Right ventricle myocardium superior (tissue), 1 donor: ENCODE data around the gene NDFIP1. TPM values are rescaled to one million over a fixed set of nuclear protein-coding genes. Genes with fewer than 3 reads are reported as not detected.
A peak's percentile ranks its signal among the peaks of the same experiment; 100 is the strongest.
"Not testable (repeated sequence)": the region's sequence is repeated elsewhere in the genome, so short reads cannot be mapped to it uniquely, and the experiment has no call there.

ENCODE experiments used
- ATAC-seq: fragments of 200-7000 bp; cut with Tn5 transposase; one replicate; pipeline ENCODE4 v1.9.1; 2020; ENCODE audit warnings: mild to moderate bottlenecking; ENCODE audit not compliant: poor library complexity
- DNase-seq: peaks from one replicate; pipeline ENCODE4 v3.0.0-alpha.2; 2020
- intact Hi-C: fragments of 100-400 bp; cut with DNase I; formaldehyde crosslinking; loops from one replicate; pipeline ENCODE4 v1.11.2; 2022
- total RNA-seq: library from RNA; stranded (reverse); fragmentation: NEBNext Ultra II Directional; extraction: Animal tissue kit (Norgen Biotek cat#: 25700); gene quantifications from one replicate; pipeline ENCODE4 v1.2.1, GENCODE V29; 2021
- donor health status: DM: no; HTN: yes; CAD: no; lungs with severe emphysema.

Gene NDFIP1
- total RNA-seq, 1 donor from 2014 or later, result 50.7 TPM

- ATAC-seq, result peak; percentile 9
- intact Hi-C loops, result no loop called here
- no peak for DNase-seq
Measured at GRCh38 chr5:142175039-142175438, 66.5 kb downstream of the NDFIP1 start.

DNA sequence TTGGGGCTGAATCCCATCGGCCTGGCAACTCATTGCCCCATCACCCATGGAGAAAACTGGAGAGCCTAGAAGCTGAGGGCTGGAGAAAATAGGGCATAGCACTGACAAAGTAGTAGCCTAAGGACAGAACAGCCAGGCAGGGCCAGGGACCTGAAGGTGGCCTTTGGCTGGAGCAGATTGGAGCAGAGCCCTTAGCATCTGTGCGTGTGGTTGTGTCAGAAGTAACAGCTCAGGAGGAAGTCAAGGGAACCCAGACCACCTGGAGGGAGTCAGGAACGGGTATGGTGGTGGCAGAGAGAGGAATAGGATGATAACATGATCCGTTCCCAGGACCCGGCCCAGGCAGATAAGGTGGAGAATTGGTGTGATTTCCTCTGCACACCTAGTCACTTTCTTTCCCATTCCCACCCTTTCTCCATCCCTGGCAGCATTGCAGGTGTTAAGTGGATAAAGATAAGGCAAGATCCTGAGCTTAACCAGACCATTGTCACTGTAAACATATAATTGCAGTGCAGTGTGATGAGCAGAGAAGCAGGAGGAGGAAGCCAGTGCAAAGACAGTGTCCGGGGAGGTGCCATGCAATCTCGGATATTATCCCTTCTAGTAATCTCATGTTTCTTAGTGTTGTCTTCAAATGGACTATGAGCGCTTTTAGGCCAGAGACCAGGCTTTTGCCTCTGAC lies 67.0 kb downstream of the NDFIP1 start:
- intact Hi-C loops, result no loop called here
- ATAC-seq, result peak; percentile 54
- no peak for DNase-seq

GRCh38 chr5:142176255-142176654 lies 67.7 kb downstream of the NDFIP1 start:
- ATAC-seq (peak; percentile 84), DNase-seq (no peak)
- intact Hi-C loops, result no loop called here

DNA sequence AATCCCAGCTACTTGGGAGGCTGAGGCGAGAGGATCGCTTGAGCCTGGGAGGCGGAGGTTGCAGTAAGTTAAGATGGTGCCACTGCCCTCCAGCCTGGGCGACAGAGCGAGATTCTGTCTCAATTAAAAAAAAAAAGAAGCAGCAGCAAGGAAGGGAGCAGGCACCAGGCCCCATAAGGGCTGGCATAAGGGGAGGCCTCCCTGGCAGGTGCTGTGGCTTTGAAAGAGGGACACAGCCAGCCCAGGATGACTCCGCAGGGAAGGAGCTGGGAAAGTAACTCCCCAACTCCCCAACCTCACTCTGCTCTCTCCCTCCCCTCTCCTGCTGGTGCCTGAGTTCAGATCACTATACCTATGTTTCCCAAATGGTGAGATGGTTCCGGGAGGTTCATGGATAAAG lies 70.1 kb downstream of the NDFIP1 start:
- intact Hi-C loops, result no loop called here
- no peak for DNase-seq
- ATAC-seq, result no peak

DNA sequence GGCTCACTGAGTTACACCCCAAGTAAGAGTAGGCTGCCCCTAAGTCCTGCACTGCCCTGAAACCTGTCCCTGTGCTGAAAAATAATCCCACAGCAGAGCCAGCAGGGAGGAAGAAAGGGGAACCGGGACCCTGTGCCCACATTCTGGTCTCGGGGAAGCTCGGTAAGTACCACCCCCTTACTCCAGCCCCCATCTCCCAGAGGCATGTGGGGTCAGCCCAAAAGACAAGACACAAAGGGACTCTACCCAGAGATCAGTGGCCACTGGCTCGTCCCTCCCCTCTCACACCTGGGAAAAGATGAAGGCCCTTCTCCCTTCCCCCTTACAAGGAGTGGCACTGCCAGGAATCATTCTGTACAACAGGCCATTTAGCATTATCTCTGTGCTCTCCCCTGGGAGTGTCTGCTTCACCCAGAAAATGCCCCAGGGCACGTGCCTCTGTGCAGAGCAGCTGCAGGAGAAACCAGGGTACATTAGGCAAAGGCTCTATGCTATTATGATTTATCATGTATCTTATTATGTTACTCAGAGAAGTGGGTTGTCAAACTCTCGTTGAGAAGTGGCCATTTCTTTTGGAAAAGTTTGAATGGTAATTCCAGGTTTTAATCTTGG lies 71.3 kb downstream of the NDFIP1 start:
- DNase-seq (no peak), ATAC-seq (no peak)
- intact Hi-C loops, result no loop called here

- ATAC-seq (no peak), DNase-seq (no peak)
- intact Hi-C loops, result no loop called here
Measured at GRCh38 chr5:142181096-142181495, 72.5 kb downstream of the NDFIP1 start.

DNA sequence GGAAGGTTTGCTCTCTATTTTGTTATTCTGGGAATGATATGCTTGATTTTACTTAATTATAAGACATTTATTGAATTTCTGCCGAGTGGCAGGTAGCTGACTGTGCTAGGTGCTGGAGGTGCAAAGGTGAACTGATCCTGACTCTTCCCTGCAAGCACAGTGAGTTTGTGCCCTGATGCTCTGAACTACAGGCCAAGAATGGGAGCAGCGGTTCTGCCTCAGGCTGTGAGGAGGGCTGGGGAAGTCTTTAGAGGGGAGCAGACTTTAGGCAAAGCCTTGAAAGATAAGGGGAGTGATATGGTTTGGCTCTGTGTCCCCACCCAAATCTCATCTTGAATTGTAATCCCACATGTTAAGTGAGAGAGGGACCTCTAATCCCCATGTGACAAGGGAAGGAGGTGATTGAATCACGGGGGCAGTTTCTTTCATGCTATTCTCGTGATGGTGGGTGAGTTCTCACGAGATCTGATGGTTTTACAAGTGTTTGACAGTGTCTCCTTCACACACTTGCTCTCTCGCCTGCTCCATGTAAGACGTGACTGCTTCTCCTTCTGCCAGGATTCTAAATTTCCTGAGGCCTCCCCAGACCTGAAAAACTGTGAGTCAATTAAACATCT lies 73.1 kb downstream of the NDFIP1 start:
- DNase-seq (no peak), ATAC-seq (no peak)
- intact Hi-C loops, result no loop called here

- DNase-seq (no peak), ATAC-seq (no peak)
- intact Hi-C loops, result no loop called here
Measured at GRCh38 chr5:142182840-142183239, 74.3 kb downstream of the NDFIP1 start.

GRCh38 chr5:142183561-142183960 lies 75.0 kb downstream of the NDFIP1 start:
- intact Hi-C loops, result no loop called here
- no peak for DNase-seq
- no peak for ATAC-seq

GRCh38 chr5:142184988-142185387 lies 76.4 kb downstream of the NDFIP1 start:
- DNase-seq (no peak), ATAC-seq (no peak)
- intact Hi-C loops, result no loop called here

- ATAC-seq (no peak), DNase-seq (no peak)
- intact Hi-C loops, result no loop called here
Measured at GRCh38 chr5:142186514-142186856, 77.9 kb downstream of the NDFIP1 start.

DNA sequence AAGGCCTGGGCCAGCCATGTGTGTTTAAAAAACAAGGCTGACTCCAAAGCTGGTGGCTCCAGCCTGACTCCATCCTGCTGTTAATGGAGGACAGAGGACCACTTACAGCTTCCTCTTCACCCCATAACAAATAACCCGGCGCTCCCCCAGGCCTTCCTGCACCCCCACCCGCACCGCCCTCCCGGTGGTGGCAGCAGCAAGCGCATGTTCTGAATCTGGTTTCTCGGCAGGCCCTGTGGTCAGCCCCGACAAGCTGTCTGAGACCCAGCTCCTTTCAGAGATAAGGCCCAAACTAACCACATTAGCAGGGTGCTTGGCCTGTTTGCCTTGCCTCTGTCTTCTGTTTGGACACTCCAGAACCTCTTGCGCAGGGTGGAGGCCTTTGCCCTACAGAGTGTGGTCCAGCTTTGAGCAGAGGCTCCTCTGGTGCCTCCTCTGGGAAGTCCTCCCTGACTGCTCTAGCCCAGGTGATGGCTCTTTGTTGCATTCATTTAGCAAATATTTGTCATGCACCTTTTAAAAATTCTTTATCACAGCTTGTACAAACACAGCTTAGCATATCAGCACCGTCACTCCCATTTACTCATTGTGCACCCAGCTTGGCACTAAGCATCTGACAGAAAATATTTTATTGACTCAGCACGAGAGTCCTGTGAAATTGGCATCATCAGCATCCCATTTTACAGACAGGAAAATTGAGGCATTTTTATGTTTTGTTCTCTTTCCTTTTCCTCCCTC lies 78.4 kb downstream of the NDFIP1 start:
- ATAC-seq, result no peak
- intact Hi-C loops, result no loop called here
- no peak for DNase-seq

- intact Hi-C loops, DNase-seq, ATAC-seq: not testable (repeated sequence)
Measured at GRCh38 chr5:142188691-142189090, 80.1 kb downstream of the NDFIP1 start.

DNA sequence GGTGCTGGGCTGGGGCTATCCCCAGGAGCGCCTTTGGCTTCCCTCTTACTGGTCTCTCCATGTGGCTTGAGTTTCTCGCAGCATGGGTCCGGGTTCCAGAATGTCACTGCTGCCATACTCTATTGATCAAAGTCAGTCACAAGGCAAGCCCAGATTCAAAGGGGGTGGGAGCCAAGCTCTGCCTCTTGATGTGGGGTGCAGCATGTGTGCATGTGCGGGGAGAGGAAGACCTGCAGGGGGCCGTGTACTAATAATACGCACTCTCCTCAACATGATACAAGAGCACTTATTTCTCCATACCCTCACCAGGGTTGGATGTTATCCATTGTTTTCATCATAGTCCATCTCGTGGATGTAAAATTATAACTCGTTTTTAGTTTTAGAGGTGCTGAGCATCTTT lies 81.2 kb downstream of the NDFIP1 start:
- DNase-seq (no peak), ATAC-seq (no peak)
- intact Hi-C loops, result no loop called here

- ATAC-seq (no peak), DNase-seq (no peak)
- intact Hi-C loops, result no loop called here
Measured at GRCh38 chr5:142191776-142192175, 83.2 kb downstream of the NDFIP1 start.

DNA sequence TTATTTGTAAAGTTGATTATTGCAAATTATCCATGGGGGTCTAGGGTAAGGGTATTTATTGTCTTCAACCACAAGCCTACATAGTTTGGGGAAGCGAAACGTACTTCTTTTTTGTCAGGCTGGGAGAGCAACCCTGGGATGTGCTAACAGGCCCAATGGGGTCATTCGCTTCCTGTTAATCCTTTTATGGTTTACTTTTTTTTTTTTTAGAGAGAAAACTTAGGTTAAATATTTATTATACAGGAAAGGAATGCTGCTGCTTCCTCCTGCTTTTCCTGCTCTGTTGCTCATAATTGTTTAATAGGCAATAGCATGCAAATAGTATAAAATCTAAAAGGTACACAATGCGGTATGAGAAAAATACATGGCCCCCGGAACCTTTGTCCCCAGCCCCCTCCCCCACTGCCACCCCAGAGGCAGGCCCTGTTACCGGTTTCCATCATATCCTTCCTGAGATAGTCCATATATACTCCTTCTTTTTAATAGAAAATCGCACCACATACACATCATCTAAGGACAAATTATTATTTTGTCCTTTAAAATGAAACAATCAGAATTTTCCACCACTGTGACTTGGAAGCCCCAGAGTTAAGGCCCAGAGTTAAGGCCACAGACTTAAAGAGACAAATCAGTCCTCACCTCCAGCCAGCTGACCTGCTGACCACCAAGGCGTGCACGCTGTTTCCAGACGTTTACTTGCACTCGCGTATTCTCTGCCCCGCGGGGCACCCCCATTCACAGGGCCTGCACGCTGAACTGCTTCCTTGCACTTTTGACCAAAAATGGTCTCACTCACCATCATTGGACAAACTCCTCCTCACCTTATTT lies 83.9 kb downstream of the NDFIP1 start:
- ATAC-seq (no peak), DNase-seq (no peak)
- intact Hi-C loops, result no loop called here

DNA sequence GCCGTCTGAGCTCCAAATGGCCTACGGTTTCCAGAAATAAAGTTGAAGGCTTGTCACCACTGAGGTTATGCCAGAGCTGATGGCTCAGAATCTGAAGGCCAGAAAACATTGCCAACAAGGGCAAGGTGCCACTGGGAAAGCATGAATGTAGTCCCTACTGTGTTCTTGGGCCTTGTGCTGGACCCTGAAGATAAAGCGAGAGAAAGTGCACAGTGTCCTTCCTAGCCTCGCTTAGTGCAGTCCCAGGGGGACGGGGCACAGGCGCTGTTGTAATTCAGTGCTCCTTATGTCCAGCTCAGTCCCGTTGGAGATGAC lies 84.5 kb downstream of the NDFIP1 start:
- DNase-seq (peak; percentile 54), ATAC-seq (peak; percentile 86)
- intact Hi-C loops, result no loop called here

DNA sequence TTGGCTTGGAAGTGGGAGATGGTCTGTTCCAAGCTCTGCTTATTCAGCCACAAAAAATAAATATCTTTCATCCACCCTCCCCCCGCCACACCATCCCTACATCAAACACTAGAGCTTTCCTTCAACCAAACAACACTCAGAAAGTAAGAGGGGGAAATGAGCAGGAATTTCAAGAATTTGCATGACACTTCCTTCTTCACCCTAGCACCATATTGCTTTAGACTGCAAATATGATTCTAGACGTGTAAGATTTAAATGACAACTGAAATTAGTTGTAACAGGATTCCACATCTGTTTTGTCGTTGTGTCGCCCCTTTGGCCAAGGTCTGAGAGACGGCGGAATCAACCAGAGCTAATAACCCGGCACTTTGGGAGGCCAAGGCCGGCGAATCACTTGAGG lies 88.5 kb downstream of the NDFIP1 start:
- ATAC-seq, result no peak
- DNase-seq, result no peak
- intact Hi-C loops, result no loop called here

- ATAC-seq (no peak), DNase-seq (no peak)
- intact Hi-C loops, result no loop called here
Measured at GRCh38 chr5:142197781-142198180, 89.2 kb downstream of the NDFIP1 start.
